Cerebellar nuclear complex (tissue), 1 donor: ENCODE measurements around the gene RAX.
"Not testable (repeated sequence)": the region's sequence is repeated elsewhere in the genome, so short reads cannot be mapped to it uniquely, and the experiment has no call there.

Experiments
- DNase-seq, 2 experiments: peaks; one replicate each; lab custom pipeline; 2025; lab: John Stamatoyannopoulos, UW

The RAX gene

DNA sequence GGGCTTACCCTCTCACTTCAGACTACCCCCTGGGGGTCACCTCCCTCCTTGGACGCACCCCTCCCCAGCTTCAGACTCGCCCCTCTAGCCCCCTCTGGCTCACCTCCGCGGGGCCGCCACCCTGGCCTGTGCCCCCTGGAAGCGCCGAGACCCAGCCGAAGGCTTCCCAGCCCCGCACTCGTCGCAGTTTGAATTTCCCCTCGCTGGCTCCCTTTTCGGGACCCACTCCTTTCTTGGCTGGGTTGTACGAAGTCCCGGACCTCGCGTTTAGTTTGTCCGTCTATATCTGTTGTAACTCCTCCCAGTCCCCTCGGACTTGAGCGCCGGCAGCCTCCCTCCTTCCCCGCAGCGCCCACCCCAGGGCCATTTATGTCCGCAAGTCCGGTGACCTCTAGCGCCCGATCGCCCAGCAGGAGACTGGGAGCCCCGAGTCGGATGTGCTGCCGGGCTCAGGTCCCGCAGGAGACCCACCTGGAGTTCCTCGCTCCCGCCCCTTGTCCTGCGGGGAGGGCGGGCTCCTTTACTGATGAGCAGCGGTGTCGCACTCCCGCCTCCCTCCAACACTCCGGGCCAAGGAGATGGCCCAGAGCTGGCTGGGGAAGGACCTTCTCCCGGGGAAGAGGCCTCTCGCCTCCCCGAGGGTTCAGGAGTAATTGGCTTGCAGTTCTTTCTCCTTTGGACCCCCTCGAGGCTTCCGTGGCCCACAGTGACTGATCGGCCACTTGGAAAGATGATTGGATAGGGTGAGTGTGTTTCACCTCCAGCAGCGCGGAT is 692 bp upstream of the RAX start:
- no peak for DNase-seq

DNA sequence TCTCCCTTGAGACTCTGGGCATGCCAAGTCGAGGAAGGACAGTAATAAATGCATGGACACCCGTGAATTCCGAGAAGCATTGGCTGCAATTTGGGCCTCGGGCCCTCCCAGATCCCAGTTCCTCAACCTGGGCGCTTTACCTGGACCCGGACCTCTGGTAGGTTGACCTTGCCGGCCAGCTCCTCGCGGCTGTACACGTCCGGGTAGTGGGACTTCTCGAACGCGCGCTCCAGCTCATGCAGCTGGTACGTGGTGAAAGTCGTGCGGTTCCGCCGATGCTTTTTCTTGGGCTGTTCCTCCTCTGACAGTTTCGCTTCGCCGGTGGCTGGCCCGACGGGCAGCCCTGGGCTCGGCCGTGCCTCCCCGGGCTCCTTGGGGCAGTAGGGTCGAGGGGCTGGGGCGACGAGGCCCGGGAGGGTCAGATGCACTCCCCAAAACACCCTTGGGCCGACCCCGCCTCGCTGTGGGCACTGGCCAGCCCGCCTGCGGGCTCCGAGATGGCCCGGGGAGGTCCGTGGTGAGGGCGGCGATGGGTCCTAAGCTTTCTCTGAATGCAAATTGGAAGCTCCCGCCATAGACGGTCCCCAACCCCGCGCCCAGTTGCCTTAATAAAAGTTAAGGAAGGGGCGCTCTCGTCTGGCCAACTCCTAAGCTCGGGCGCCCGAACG is 899 bp downstream of the RAX start:
- DNase-seq = no peak

DNA sequence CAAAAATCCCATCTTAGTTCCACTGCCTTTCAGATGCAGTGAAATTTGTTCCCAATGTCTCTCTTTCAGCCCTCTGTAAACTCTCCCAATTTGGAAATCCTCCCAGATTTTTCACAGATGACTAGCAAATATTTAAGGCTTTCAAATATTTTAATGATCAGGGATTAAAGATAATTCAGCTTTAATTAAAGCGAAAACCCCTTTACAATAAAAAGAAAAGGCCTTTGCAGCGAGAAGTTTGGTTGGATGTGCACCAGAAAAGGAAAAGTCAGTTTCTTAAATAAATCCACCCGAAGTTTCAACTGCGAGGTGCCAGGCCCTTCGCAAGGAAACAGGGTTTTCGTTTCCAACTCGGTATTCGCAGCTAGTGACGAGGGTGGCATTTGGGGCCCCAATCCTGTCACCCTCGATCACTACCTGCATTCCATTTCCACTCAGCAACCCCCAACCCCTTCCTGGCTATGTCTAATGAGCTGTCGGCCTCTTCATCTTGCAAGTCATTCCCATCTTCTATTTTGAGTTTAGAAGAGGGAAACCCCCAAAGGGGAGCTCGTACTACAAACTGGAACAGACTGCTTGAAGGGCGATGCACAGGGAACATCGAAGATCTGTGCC is 1.5 kb downstream of the RAX start:
- no peak for DNase-seq

DNA sequence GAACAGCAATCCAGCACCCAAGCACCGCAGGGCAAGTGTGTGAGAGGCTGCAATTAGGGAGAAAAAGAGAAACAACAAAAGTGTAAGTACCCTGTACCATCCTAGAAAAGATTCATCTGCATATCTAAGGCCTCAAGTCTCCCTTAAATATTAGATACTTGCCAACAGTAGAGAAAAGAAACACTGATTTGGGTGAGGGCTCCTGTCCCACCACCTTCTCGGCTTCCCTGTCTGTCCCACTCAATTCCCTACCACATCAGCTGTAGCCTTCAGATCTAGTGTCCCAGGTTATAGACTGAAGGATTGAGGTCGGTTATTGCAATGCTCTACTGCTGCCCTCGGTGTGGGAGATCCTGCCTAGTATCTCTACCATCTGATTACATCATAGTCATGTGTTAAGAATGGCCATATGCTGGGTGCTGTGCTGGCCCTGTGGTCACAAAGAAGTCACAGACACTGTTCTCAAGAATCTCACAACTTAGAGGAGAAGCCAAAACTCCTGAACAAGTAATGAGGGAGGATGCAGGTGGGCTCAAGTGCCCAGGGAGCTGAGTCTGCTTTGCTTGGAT is 2.5 kb downstream of the RAX start:
- no peak for DNase-seq

DNA sequence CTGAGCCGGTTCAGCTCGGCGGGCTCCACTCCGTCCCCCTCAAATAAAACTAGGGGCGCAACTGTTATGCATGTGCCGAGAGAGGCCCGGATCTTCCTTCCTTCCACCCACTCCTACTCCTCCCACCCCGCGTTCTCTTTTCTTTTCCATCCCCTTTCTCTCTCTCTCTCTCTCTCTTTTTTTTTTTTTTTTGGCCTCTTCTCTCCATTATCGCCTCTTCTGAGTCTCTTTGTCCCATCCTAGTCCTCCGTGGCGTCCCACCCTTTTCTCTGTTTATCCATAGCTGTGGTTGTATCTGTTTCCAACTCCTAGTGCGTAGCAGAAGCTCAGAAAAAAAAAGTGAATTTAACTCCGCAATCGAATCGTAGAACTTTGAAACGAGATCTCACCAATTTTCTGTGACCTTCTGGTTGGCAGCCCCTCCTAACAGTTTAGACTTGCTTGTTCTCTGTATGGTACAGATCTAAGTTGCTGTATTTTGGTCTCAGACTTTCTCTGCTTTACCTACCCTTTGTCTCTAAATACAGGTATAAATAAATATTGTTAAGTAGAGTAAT is 3.6 kb downstream of the RAX start:
- no peak for DNase-seq

DNA sequence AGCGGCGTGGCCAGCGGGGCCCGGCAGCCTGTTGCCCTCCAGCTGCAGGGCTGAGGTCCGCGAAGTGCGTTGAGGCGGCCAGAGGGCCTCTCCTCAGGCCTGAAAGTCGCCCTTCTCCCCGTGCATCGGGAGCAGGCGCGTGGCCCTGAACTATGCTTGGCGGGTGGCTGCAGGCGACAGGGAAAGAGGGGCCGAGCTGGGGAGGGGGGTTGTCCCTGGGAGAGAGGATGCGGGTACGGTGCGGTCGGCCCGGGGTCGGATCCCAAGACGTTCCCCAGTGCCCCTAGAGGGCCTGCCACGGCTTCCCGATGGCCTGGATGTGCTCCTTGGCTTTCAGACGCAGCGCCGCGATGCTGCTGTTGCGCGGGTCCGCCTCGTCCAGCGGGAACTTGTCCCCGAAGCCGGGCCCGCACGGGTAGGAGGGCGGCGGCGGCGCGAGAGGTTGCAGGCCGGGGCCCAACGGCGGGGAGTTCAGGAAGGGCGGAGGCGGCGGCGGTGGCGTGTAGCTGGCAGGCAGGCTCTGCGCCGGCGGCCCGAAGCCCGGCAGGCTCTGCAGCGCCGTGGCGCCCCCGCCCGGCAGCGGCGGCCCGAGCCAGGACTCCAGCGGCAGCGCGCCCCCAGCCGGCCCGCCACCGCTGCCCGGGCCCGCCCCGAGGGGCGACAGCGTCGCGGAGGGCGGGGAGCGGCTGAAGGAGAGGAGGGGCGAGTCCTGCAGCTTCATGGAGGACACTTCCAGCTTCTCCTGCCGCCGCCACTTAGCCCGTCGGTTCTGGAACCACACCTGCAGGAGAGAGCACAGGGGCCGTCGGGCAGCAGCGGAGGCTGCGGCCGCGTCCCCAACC is 4.3 kb downstream of the RAX start:
- no peak for DNase-seq

DNA sequence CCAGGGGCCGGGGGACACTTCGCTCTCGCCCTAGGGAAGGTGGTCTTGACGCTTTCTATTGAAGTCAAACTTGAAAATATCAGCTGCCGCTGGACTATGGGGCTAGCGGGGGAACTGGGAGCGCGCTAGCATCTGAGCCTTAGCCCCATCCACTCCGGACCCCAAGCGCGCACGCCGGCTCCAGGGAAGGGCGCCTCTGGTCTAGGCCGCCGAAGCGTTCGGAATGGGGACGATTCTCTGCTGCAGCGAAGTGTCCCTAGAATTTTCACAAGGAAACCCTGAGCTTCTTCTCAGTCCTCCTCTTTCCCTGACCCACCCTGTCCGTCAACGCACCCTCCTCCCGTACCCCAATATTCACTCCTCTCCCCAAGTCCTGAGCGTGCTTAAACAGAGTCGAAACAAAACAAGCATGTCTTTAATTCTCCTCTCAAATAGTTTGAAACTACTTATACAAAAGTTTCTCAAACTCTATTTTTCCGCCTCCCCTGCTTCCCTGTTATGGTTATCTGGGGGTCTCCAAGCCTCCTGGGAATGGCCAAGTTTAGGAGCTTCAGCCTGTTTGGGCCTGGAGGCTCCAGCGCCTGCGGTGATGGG is 5.0 kb downstream of the RAX start:
- DNase-seq = no peak

DNA sequence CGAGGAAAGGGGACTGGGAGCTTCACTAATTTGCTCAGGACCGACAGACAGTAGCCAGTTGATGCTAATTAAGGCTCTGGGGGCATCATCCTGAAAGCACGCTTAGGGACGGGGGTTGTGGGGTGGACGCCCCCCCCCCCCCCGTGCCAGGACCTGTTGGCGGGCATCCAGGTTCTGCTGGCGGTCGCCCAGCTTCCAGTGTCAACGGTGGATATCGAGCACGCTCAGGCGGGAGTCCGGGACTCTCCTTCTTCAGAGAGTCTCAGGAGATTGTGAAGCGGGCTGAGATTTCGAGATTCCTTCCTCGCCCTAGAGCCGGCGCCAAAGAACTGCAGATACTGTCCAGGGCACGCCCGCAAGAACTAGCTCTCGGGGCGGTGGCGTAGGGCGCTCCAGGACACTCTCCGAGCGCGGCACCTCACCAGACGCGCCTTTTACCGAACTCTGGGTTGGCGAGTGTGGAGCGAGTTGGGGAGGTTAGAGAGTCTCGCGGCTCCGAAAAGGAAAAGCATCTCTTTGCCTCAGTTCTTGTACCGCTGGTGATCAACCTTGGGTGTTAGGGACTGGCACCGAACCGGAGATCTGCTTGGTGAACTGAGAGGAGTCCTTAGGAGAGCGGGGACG is 5.6 kb downstream of the RAX start:
- no peak for DNase-seq

DNA sequence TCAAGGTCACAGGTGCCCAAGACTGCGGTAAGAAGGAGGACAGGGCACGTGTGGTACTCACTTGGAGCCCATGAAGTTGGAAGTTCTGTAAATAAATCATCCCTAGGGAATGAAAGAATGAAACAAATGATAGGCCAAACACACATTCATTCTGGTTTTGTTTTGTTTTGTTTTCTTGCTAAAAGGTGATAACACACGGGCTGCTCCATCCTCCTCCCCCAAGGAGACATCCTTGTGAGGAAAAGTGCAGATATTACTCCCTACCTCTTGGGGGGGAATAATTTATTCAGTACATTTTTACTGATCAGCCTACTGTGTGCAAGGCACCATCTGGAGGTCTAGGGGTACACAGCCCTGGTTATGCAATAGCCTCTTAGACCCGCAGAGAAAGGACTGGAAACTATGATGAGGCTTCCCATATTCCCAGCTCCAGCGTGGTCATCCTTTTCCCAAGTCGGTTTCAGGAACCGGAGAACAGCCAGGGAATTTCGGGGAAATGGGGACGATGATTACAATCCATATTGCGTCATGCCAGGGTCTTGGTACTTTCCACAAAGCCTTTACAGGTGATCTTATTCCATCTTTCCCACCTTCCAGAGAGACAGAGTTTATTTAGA is 6.3 kb downstream of the RAX start:
- no peak for DNase-seq

DNA sequence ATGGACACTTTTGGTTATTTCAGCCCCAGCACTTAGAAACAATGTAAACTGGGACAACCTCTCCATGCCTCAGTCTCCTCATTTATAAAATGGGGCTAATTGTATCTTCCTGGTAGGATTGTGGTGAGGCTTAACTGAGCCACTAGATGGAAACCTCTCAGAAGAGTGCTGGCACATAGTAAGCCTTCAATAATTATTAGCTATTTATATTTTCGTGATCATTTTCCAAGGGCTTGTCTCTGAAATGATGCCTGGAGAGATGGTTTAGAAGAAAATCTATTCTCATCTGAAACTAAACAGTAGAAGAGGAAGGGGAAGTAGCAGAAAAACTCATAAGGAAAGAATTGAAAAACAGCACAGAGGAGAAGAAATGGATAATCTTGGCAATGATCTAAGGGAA is 6.8 kb downstream of the RAX start:
- no peak for DNase-seq

DNA sequence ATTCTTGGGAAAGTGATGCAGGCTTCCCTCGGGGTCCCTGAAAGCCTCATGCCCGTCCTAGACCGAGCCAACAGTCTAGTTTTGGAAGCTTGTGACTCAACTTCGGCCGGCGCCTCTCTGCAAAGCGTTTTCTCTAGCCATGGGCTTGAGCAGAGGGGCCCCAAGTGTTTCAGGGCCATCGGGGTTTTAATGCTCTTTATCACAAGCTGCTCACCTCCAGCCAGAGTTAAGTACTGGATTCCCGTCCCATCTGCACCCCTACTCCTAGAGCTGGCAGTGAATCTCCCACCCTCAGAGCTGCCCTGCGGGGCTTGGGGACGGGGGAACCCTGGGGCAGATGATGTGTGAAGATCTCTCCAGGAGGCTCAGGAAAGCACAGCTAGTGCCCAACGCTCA is 7.3 kb downstream of the RAX start:
- no peak for DNase-seq

DNA sequence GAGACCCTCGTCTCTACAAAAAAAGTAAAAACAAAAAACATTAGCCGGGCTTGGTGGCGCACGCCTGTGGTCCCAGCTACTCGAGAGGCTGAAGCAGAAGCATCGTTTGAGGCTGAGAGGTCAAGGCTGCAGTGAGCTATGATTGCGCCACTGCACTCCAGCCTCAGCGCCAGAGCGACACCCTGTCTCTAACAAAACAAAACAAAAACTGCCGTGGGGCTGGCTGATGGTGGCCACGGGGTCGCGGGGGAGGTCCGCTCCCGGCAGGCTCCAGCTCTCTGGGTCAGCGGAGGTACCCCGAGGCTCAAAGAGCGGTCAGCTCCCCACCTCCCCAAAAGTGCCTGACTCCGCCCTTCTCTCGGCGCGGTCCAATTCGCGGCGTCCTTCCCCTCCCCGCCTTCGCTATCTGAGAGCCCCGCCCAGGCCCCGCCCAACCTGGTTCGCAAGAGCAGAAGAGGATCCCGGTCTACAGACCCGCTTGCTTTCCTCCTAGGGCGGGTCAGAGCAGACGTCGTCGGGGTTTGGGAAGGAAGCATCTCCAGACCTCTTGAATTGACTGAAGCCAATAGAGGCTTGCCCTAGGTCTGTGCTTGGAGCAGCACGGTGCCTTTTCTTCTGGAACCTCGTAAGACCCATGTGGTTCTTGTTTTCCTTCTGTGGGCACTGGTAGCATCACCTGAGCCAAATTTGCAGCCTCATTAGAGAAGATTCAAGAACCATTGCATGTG is 7.8 kb downstream of the RAX start:
- DNase-seq = no peak

DNA sequence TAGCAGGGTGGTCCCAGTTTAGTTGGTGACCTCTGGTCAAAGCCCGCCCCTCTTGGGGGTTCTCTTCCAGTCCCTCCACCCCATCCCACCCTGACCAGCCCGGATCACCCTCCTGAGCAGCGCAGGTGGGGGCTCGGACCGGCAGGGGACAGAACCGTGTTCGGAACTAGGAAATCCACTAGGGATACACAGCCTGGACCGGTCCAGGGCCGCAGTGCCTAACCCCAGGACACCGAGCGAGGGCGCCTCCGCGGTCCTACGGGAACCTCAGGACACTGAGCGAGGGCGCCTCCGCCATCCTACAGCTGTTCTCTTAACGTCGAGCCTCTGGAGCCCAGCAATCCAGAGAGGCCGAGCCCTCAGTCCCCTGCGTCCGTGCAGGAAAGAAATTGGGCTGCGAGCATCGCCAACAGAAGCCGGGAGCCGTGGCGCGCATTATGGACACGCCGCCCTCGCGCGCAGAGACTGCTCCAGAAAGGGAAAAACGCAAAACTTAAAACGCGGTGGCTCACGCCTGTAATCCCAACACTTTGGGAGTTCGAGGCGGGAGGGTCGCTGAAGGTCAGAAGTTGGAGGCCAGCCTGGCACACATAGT is 8.5 kb downstream of the RAX start:
- no peak for DNase-seq

DNA sequence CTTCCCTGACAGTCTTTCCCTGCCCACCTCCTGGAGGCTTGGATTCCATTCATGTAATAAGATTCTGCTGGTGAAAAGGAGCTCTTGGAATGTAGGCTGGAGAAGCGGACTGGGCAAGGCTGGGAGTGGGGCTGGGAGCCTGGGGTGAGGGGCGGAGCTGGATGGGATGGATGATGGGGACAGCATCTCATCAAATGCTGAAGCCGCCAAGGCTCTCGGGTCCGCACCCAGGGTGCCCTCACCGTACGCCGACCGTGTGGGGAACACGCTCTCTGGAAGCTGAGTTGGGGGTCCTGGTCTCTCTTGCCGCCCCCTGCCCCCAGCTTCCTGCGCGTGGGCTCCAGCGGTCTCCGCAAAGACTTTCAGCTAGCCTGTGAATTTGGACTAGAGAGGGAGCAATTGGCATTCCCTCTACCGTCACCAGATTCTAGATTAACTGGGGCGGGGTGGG is 9.1 kb downstream of the RAX start:
- no peak for DNase-seq

DNA sequence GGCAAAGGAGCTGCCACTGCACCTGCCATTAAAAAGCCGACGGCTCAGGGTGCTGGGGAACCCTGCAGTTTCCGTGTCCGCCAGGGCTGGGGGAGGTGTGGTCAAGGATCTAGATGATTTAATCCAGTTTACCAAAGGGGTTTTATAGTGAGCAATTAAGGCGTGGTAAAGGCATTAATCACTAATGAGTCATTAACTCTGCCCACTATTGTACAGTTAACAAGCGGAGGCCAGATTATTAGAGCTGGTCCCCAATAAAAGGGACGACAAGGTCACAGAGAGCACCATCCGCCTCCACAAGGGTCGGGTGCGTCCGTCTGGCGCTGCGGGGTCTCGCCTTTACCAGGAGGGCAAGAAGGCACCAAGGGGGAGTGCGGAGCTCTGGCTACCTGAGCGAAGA is 9.6 kb downstream of the RAX start:
- DNase-seq = no peak

DNA sequence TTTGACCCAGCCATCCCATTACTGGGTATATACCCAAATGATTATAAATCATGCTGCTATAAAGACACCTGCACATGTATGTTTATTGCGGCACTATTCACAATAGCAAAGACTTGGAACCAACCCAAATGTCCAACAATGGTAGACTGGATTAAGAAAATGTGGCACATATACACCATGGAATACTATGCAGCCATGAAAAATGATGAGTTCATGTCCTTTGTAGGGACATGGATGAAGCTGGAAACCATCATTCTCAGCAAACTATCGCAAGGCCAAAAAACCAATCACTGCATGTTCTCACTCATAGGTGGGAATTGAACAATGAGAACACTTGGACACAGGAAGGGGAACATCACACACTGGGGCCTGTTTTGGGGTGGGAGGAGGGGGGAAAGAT is 11.0 kb downstream of the RAX start:
- not testable (repeated sequence) for DNase-seq

DNA sequence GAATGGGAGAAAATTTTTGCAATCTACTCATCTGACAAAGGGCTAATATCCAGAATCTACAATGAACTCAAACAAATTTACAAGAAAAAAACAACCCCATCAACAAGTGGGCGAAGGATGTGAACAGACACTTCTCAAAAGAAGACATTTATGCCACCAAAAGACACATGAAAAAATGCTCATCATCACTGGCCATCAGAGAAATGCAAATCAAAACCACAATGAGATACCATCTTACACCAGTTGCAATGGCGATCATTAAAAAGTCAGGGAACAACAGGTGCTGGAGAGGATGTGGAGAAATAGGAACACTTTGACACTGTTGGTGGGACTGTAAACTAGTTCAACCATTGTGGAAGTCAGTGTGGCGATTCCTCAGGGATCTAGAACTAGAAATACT is 11.4 kb downstream of the RAX start:
- not testable (repeated sequence) for DNase-seq

DNA sequence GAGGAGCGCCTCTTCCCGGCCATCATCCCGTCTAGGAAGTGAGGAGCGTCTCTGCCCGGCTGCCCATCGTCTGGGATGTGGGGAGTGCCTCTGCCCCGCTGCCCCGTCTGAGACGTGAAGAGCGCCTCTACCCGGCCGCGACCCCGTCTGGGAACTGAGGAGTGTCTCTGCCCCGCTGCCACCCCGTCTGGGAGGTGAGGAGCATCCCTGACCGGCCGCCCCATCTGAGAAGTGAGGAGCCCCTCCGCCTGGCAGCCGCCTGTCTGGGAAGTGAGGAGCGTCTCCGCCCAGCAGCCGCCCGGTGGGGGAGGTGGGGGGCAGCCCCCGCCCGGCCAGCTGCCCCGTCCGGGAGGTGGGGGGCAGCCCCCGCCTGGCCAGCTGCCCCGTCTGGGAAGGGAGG is 17.8 kb downstream of the RAX start:
- DNase-seq = not testable (repeated sequence)

DNA sequence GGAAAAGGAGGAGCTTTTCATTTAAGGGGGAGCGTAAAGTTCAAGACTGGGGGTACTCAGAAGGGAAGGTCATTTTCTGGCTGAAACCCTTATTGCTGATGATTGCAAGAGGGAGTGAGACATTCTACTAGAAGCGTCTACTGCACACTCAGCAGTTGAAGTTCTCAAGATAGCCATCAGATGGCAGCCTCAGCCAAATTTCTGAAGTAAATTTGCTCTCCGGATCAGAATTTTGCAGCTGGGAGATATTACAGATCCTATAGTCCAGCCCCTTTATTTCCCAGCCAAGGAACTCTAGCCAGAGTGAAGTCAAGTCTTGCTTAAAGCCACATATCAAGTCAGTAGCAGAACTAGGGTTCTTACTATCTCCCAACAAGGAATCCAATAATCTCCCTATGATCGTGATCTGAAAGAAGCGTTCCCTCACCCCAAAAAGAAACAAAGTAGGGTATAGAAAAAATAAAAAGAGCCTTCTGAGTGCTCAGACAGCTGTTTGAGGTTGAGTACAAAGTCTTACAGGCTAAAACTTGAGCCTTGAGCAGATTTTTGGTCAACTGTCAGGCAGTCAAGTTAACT is 24.0 kb downstream of the RAX start:
- DNase-seq = no peak
